Jurkat, Clone E6-1 (cell line): ENCODE data around the gene SLC26A5.

ENCODE experiments used
- DNase-seq: peaks from one replicate; pipeline ENCODE4 v3.0.0-alpha.2; 2011; ENCODE audit warnings: low read depth, low spot score
- H3K4me3 ChIP-seq: 2 replicates; pipeline ENCODE4 v1.5.1; 2011; ENCODE audit warnings: mild to moderate bottlenecking, low read length, control low read depth, moderate library complexity

The SLC26A5 gene

DNA sequence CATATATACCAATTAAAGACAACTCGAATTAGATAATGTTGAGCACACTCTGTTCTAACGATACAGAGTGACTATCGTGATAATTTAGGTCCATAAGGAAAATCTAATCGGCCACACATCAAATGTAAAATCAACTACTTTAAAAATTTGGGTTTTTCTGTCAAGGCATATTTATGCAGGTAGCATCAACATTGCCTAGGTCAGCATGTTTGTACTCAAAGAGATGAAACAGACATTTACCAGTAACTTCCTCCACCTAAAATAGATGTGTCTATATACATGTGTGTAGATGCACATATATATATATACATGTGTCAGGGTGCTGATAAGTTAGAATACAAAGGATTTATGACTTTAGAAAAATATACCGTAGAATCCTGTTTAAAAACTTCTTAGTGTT, 76.6 kb downstream of the SLC26A5 start:
- no peak overlapping the region for H3K4me3 ChIP-seq
- DNase-seq: no peak

DNA sequence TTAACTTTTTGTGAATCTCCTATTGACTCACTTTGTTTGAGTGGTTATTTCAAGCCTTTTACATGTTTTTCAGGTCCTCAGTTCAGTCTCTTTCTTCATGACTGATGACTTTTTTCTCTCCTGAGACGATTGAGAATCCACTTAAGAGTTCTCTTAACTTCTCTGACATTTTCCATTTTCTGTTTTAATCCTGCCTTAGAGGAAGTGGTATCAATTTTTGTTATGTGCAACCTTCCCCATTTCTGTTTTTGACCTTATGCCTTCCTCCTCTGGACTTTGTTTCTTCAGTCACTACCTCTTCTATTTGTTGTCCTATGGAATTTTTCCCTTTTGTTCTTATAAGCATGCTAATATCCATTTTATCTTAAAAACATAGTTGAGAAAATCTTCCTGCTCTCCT, 96.2 kb downstream of the SLC26A5 start:
- DNase-seq: no peak
- H3K4me3 ChIP-seq: no peak overlapping the region

- peak overlapping the region; percentile 97; the same call in 1 of the 2 replicates for H3K4me3 ChIP-seq
- DNase-seq: no peak
These were observed 97.0 kb downstream of the SLC26A5 start for GRCh38 chr7:103348959-103349358.

GRCh38 chr7:103348452-103348851, 97.6 kb downstream of the SLC26A5 start:
- no peak for DNase-seq
- peak overlapping the region; percentile 97 for H3K4me3 ChIP-seq

GRCh38 chr7:103347507-103348267, 98.3 kb downstream of the SLC26A5 start, which contains the start of gene PSMC2:
Gene PSMC2 (plus strand): TSS chr7:103347643. CDS start chr7:103347712, 69 bp downstream.
- peak within 1 kb of the TSS; percentile 97 for H3K4me3 ChIP-seq
- peak; percentile 93 for DNase-seq

DNA sequence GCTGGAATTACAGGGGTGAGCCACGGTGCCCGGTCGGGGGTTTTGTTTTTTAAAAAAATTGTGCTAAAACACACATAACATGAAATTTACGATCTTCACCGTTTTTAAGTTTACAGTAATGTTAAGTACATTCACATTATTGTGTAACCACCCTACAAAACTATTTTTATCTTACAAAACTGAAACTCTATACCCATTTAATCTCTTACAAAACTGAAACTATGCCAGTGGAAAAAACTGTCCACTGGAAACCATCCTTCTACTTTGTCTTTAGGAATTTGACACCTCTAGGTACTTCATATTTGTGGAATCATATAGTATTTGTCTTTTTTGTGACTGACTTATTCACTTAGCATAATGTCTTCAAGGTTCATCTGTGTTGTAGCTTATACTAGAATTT, 99.6 kb downstream of the SLC26A5 start:
- DNase-seq: no peak
- no peak overlapping the region for H3K4me3 ChIP-seq

DNA sequence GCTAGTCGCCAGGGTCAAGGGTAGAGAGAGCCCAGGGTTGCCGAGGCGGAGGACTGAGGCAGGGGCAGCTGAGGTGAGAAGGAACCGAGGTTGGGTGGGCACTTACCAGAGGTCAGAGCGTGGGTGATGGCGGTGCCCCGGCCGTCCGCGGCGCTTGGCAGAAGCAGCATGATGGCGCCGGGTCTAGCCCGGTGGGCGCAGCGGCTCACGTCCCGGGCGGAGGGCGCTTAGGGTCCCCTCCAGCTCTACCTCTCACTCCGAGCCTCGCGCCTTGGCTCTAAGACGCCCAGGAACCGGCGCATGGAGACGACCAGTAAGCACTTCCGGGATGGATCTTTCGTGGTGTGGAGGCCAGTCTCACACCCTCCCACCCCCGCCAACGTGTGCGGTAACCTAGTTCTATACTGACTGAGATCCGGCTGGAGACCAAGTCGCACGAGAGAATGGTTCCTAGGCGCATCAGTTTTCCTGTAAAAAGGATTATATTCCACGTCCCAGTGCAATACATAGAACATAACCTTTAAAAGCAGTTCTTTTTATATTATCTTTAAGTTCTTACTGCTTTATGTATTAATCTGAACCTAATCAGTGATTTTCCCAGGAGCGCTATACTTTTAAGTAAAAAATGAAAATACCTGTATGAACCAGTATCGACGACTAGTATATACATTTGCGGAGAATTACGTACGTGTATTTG, 101.4 kb downstream of the SLC26A5 start, which contains the start of gene DNAJC2:
TSS of gene DNAJC2 (minus strand) at position 315 of the 697 bp plus-strand sequence. CDS start at position 170, 145 bp downstream.
- peak; percentile 94 for DNase-seq
- H3K4me3 ChIP-seq: peak within 1 kb of the TSS; percentile 76

GRCh38 chr7:103343758-103344452, 102.1 kb downstream of the SLC26A5 start:
- no peak for DNase-seq
- peak overlapping the region; percentile 76 for H3K4me3 ChIP-seq

GRCh38 chr7:103343332-103343731, 102.7 kb downstream of the SLC26A5 start:
- DNase-seq: no peak

GRCh38 chr7:103341466-103341865, 104.5 kb downstream of the SLC26A5 start:
- no peak overlapping the region for H3K4me3 ChIP-seq
- no peak for DNase-seq

More at GRCh38 chr7:103343332-103343731, 102.7 kb downstream of the SLC26A5 start:
- H3K4me3 ChIP-seq: peak overlapping the region; percentile 76

GRCh38 chr7:103338864-103339263, 107.1 kb downstream of the SLC26A5 start:
- DNase-seq: no peak
- H3K4me3 ChIP-seq: no peak overlapping the region

- no peak overlapping the region for H3K4me3 ChIP-seq
- no peak for DNase-seq
These were observed 109.2 kb downstream of the SLC26A5 start for GRCh38 chr7:103336761-103337160.

DNA sequence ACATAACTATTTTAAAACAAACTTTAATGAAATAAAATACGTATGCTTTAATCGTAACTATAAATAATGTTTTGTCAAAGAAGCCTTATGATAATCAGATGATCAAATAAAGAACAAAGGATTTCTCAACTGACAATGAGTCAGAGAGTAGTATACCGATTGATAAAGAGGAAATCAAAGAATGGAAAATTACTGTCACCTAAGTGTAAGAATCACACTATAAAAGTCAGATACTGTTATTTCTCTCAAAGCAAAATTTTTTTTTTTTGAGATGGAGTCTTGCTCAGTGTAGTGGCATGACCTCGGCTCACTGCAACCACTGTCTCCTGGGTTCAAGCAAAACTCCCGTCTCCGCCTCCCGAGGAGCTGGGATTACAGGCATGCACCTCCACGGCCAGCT, 120.3 kb downstream of the SLC26A5 start:
- DNase-seq: no peak
- no peak overlapping the region for H3K4me3 ChIP-seq
